ENCODE measurements around the gene L1TD1. TPM values are rescaled to one million over a fixed set of nuclear protein-coding genes. Genes with fewer than 3 reads are reported as not detected.
"Not testable (repeated sequence)": the region's sequence is repeated elsewhere in the genome, so short reads cannot be mapped to it uniquely, and the experiment has no call there.

The L1TD1 gene
- total and polyA plus RNA-seq, 2 donors (not counting 3 experiments of a cell fraction or from before 2014, with no cell fraction given), result 0.01 TPM; not detected in 1

GRCh38 chr1:62181532-62181931 is 13.1 kb upstream of the L1TD1 start:
- no peak overlapping the region for H3K9ac ChIP-seq (replicated peaks; ENCODE audit: extremely low read depth, insufficient read depth, low read length)
- no peaks in the 10 kb centered on the region for H3K27me3 ChIP-seq (ENCODE audit: control insufficient read depth in 2 of 2, insufficient read depth in 2 of 2, low read length in 2 of 2)
- no peak overlapping the region for H3K4me2 ChIP-seq (ENCODE audit: insufficient read depth, low read length)
- H3K4me3 ChIP-seq (replicated peaks in 1 of 3; ENCODE audit: insufficient read depth in 1 of 3, low read depth in 1 of 3, low read length in 3 of 3), result no peak overlapping the region
- no TSS peak for BruUV-seq (replicated peaks)
- no peaks in the 10 kb centered on the region for H4K20me1 ChIP-seq (replicated peaks; ENCODE audit: control insufficient read depth, extremely low read depth, insufficient read depth, low read length)
- H3K79me2 ChIP-seq (ENCODE audit: control insufficient read depth, insufficient read depth, low read length), result no peaks in the 10 kb centered on the region
- DNase-seq (ENCODE audit: low read depth, low spot score) (no peak), FAIRE-seq (no peak)
- dilution Hi-C loops (cut with MboI; ENCODE audit: extremely low pct_ligation_motif_present, low sequenced_read_pairs), result no loop called here
- H3K9me1 ChIP-seq (replicated peaks; ENCODE audit: control insufficient read depth, extremely low read depth, insufficient read depth, low read length), result no peaks in the 10 kb centered on the region
- TF ChIP-seq EZH2 (IDR thresholded peaks at IDR 0.05; ENCODE audit: borderline replicate concordance, low read depth, low read length, severe bottlenecking), result no peak
- TF ChIP-seq POLR2A (IDR thresholded peaks at IDR 0.05; ENCODE audit: low read depth, low read length), result no peak
- TF ChIP-seq FOS (IDR thresholded peaks at IDR 0.05; ENCODE audit: borderline replicate concordance, insufficient read depth, low read length), result no peak
- no peak for TF ChIP-seq CTCF (IDR thresholded peaks at IDR 0.05; ENCODE audit: extremely low read depth in 1 of 2, insufficient read depth in 1 of 2, low read depth in 1 of 2, low read length in 2 of 2)
- TF ChIP-seq MYC (IDR thresholded peaks at IDR 0.05; ENCODE audit: low read depth, low read length), result no peak
- no peaks in the 10 kb centered on the region for H3K9me3 ChIP-seq (replicated peaks; ENCODE audit: control insufficient read depth, insufficient read depth, low read length)
- H3K4me1 ChIP-seq (ENCODE audit: control insufficient read depth, extremely low read depth, insufficient read depth, low read length), result no peaks in the 10 kb centered on the region
- no peak overlapping the region for H3K27ac ChIP-seq (ENCODE audit: insufficient read depth, low read depth, low read length)
- CTCF ChIA-PET, result no interaction called here
- intact Hi-C loops (cut with micrococcal nuclease), result no loop called here
- H3K36me3 ChIP-seq (ENCODE audit: control insufficient read depth in 2 of 2, extremely low read depth in 1 of 2, insufficient read depth in 2 of 2, low read length in 2 of 2), result no peaks in the 10 kb centered on the region
- no peak overlapping the region for H2AFZ ChIP-seq (ENCODE audit: low read depth, low read length)
- POLR2A ChIA-PET, result no interaction called here

GRCh38 chr1:62182157-62182556 is 12.5 kb upstream of the L1TD1 start:
- H4K20me1 ChIP-seq (replicated peaks; ENCODE audit: control insufficient read depth, extremely low read depth, insufficient read depth, low read length); DNase-seq (ENCODE audit: low read depth, low spot score); FAIRE-seq; H3K9ac ChIP-seq (replicated peaks; ENCODE audit: extremely low read depth, insufficient read depth, low read length); BruUV-seq (replicated peaks); H3K27ac ChIP-seq (ENCODE audit: insufficient read depth, low read depth, low read length); intact Hi-C loops (cut with micrococcal nuclease); H3K4me1 ChIP-seq (ENCODE audit: control insufficient read depth, extremely low read depth, insufficient read depth, low read length); H3K4me2 ChIP-seq (ENCODE audit: insufficient read depth, low read length); H2AFZ ChIP-seq (ENCODE audit: low read depth, low read length); H3K9me3 ChIP-seq (replicated peaks; ENCODE audit: control insufficient read depth, insufficient read depth, low read length); H3K27me3 ChIP-seq (ENCODE audit: control insufficient read depth in 2 of 2, insufficient read depth in 2 of 2, low read length in 2 of 2); dilution Hi-C loops (cut with MboI; ENCODE audit: extremely low pct_ligation_motif_present, low sequenced_read_pairs); CTCF ChIA-PET; POLR2A ChIA-PET; H3K4me3 ChIP-seq (replicated peaks in 1 of 3; ENCODE audit: insufficient read depth in 1 of 3, low read depth in 1 of 3, low read length in 3 of 3); H3K9me1 ChIP-seq (replicated peaks; ENCODE audit: control insufficient read depth, extremely low read depth, insufficient read depth, low read length); H3K79me2 ChIP-seq (ENCODE audit: control insufficient read depth, insufficient read depth, low read length); H3K36me3 ChIP-seq (ENCODE audit: control insufficient read depth in 2 of 2, extremely low read depth in 1 of 2, insufficient read depth in 2 of 2, low read length in 2 of 2): not testable (repeated sequence)

GRCh38 chr1:62183164-62184020 is 11.3 kb upstream of the L1TD1 start:
- H3K27ac ChIP-seq (ENCODE audit: insufficient read depth, low read depth, low read length); BruUV-seq (replicated peaks); FAIRE-seq; H3K4me2 ChIP-seq (ENCODE audit: insufficient read depth, low read length); intact Hi-C loops (cut with micrococcal nuclease); H3K9me3 ChIP-seq (replicated peaks; ENCODE audit: control insufficient read depth, insufficient read depth, low read length); H2AFZ ChIP-seq (ENCODE audit: low read depth, low read length); H3K27me3 ChIP-seq (ENCODE audit: control insufficient read depth in 2 of 2, insufficient read depth in 2 of 2, low read length in 2 of 2); H3K4me1 ChIP-seq (ENCODE audit: control insufficient read depth, extremely low read depth, insufficient read depth, low read length); dilution Hi-C loops (cut with MboI; ENCODE audit: extremely low pct_ligation_motif_present, low sequenced_read_pairs); H3K79me2 ChIP-seq (ENCODE audit: control insufficient read depth, insufficient read depth, low read length); POLR2A ChIA-PET; H3K9ac ChIP-seq (replicated peaks; ENCODE audit: extremely low read depth, insufficient read depth, low read length); H4K20me1 ChIP-seq (replicated peaks; ENCODE audit: control insufficient read depth, extremely low read depth, insufficient read depth, low read length); H3K36me3 ChIP-seq (ENCODE audit: control insufficient read depth in 2 of 2, extremely low read depth in 1 of 2, insufficient read depth in 2 of 2, low read length in 2 of 2); DNase-seq (ENCODE audit: low read depth, low spot score); H3K9me1 ChIP-seq (replicated peaks; ENCODE audit: control insufficient read depth, extremely low read depth, insufficient read depth, low read length); H3K4me3 ChIP-seq (replicated peaks in 1 of 3; ENCODE audit: insufficient read depth in 1 of 3, low read depth in 1 of 3, low read length in 3 of 3): not testable (repeated sequence)
- CTCF ChIA-PET, result interaction anchor here (3.0 kb wide), 1 partner anchor 8 kb away, joined by 17 read pairs; no protein-coding TSS in a partner anchor
